GM19043 (cell line): ENCODE results near the gene LZTS2.

ENCODE experiments used
- ATAC-seq: cut with Tn5 transposase; IDR thresholded peaks from one replicate; pipeline ENCODE4 v1.9.1; 2021; ENCODE audit warnings: low read depth; ENCODE audit not compliant: unreplicated experiment

The LZTS2 gene

DNA sequence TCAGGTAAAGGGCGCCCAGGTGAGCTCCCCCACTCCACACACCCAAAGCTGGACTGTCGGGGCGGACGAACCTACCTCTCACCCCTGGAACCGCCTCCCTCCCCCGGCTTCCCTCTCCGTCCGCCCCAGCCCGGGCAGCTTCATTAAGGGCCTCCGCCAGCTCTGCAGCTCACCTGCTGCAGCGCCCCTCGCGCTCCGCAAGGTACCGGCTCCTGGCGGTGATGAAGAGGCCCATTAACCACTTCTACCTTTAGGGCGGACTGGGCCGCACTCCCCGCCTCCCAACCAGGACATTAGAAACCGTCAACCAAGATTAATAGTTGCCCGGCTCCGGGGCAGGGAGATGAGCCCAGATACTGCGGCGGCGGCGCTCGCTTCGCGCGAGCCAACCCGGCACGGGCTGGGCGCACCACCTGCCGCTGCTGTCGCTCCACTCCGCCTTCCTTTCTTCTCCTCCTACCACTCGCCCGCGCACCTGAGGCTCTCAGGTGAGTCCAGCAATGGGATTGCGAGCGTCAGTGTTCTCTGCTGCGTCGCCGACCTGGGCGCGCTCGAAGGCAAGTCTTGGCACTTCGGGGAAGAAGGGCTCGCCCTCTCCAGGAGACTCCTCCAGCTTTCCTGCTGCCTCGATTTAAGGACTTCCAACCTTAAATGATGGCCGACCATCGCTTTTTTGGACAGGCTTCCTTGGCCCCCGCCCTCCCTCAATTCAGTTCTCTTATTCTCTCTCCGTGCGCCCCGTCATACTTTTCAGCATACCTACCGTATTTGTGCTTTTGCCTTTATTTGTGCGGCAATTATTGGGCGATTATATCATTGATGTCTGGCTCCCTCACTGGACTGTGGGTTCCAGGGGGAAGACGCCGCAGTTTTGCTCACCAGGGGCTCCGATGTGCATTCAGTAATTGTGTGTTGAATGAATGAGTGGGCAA lies 48.6 kb downstream of the LZTS2 start:
- no peak for ATAC-seq

DNA sequence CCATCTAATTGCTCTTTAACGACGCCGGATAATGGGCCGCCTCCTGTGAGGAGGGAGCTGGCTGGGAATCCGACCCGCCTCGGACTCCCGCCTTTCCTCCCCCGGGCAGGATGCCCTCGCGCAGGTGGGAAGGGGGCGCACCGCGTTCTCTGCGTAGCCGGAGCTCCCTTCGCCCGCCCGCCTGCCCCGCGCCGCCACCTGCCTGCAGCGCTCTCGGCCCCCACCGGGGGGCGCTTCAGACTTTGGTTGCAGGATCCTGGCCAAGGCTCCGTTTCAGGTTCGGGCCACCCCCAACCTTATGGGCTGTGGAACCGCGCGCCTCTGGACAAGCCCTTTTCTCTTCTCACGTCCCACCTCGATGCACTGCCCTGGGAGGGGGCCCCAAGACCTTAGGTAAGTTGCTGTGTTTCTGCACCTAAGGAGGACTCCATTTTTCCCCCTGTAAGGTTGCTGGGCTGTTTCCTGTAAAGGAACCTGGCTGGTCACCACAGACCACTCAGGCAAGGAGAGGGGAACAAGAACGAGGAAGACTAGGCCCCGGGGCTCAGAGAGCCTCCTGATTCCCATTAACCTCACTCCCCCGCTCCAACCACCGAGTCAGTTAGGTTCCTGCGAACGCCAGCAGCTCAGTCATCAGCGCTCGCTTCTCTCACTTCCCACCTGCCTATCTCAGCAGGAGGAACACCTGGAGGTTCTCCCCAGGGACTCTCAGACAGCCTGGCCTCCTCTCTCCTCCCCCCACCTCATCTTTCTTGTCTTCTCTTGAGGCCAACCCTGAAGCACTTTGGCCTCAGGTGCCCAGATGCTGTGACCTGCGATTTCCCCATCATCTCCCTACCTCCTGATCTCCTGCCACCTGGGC lies 50.8 kb downstream of the LZTS2 start:
- ATAC-seq = peak; percentile 72

DNA sequence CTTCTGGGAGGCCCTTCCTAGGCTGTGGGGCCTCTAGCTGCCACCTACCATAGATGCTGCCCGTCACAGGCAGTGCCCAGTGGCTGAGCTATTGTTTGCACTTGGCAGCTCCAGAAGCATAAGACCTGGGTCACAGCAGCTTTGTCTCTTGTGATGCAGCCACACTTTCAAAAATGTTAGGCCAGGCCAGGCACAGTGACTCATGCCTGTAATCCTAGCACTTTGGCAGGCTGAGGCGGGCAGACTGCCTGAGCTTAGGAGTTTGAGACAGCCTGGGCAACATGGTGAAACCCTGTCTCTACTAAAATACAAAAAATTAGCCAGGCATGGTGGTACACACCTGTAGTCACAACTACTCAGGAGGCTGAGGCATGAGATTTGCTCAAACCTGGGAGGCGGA lies 52.7 kb downstream of the LZTS2 start:
- no peak for ATAC-seq

DNA sequence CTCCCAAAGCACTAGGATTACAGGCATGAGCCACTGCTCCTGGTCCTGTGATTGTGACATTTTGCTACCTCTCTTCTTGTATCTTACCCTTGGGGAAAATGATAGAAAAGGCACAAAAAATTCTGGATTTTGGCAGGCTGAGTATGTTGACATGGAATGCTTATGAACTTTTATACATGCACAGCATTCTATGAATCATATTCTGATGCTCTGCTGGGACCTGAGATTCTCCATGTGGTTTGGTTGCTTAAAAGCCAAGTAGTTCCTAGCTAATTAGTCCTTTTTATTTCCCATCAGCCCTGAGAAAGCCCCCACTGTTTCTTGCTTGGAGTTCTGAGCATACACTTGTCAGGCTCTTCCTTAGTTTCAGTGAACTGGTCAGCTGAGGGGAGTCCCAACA lies 53.9 kb downstream of the LZTS2 start:
- ATAC-seq = no peak

DNA sequence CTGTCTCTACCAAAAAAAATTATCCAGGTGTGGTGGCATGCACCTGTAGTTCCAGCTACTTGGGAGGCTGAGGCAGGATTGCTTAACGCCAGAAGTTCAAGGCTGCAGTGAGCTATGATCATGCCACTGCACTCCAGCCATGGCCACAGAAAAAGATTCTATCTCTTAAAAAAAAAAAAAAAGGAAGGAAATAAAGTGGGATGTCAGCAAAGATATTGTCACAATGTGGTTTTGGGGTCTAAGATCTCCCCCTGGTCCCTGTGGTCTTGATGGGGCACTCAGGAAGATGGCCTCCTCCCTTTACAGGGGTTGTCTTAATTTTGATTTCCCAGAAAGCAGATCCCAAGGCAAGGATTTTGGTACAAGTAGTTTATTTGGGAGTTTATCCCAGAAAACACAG lies 54.7 kb downstream of the LZTS2 start:
- no peak for ATAC-seq

DNA sequence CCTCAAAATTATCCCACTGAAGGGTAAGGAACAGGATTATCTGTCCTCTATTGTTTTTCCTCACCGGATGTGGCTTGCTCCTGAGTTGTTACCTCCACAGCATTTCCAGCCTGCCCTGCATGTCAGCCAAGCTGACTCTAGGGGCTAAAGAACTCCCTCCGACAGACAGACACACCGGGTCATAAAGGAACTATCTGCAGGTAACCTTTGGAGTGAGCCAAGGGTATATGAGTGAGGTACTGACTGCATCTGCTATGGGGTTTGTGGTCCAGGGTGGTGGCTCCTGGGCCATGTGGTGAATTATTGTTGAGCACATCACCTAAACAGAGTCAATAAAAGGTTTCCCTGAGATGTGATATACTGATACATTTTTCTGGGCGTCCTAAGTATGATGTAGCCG lies 55.3 kb downstream of the LZTS2 start:
- no peak for ATAC-seq

DNA sequence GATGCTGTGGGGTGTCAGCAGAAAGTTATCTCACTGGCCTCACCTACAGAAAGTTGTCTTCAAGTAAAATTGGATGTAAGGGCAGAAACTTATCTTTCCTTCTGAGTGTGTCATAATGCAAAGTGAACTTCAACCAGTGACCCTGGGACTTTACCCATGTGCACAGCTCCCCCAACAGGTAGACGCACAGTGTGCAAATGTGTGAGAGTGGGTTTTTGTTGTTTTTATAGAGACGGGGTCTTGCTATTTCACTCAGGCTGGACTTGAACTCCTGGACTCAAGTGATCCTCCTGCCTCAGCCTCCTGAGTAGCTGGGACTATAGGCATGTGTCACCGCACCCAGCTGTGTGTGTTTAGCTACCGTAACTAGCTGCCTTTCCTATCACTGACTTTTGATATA lies 55.8 kb downstream of the LZTS2 start:
- ATAC-seq = no peak

DNA sequence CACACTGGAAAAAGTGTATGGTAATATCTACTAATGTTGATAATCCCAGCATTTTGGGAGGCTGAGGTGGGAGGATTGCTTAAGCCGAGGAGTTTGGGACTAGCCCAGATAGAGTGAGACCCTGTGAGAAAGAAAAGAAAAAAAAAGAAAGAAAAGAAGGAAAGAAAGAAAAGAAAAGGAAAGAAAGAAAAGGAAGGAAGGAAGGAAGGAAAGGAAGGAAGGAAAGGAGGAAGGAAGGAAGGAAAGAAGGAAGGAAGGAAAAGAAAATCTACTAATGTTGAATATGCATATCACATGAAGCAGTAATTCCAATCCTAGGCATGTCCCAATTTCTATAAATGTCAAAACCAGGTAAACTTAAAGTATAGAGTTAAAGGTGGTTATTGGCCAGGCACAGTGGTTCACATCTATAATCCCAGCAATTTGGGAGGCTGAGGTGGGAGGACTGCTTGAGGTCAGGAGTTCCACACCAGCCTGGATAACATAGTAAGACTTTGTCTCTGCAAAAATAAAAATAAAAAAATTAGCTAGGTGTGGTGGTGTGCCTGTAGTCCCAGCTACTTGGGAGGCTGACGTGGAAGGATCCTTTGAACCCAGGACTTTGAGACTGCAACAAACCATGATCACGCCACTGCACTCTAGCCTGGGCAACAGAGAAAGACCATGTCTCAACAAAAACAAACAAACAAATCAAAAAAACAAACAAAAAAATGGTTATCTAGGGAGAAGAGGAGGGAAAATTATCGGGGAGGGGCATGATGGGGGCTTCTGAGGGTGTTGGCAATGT lies 57.0 kb downstream of the LZTS2 start:
- no peak for ATAC-seq
